NB4 (cell line): ENCODE measurements around the gene FN1.

Experiments used
- POLR2A ChIP-seq: IDR thresholded peaks from 2 replicates; pipeline ENCODE4 v1.6.1; 2011; ENCODE audit warnings: mild to moderate bottlenecking; ENCODE audit not compliant: insufficient read length; ENCODE audit errors: extremely low read depth
- TF ChIP-seq, protein P1 (sequence below): IDR thresholded peaks from one replicate; pipeline ENCODE4 v1.5.1; 2012; ENCODE audit warnings: low read depth, low read length

GRCh38 chr2:215461836-215462532, 26.1 kb upstream of the FN1 start:
- TF ChIP-seq, protein P1, sequence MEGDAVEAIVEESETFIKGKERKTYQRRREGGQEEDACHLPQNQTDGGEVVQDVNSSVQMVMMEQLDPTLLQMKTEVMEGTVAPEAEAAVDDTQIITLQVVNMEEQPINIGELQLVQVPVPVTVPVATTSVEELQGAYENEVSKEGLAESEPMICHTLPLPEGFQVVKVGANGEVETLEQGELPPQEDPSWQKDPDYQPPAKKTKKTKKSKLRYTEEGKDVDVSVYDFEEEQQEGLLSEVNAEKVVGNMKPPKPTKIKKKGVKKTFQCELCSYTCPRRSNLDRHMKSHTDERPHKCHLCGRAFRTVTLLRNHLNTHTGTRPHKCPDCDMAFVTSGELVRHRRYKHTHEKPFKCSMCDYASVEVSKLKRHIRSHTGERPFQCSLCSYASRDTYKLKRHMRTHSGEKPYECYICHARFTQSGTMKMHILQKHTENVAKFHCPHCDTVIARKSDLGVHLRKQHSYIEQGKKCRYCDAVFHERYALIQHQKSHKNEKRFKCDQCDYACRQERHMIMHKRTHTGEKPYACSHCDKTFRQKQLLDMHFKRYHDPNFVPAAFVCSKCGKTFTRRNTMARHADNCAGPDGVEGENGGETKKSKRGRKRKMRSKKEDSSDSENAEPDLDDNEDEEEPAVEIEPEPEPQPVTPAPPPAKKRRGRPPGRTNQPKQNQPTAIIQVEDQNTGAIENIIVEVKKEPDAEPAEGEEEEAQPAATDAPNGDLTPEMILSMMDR, result no peak
- no peak for TF ChIP-seq POLR2A
